Lower leg skin (tissue), 3 donors: ENCODE data around the gene RPN2.

Source experiments
- CTCF ChIP-seq, 3 donors: fragments of 450-650 bp; IDR thresholded peaks; one replicate each; pipeline ENCODE4 v1.5.1; 2016; ENCODE audit warnings: antibody characterized with exemption in 3 of 3, mild to moderate bottlenecking in 3 of 3, moderate library complexity in 2 of 3
- POLR2A ChIP-seq, 2 donors: fragments of 450-650 bp; IDR thresholded peaks; one replicate each; pipeline ENCODE4 v1.6.1; 2016 to 2017; ENCODE audit warnings: antibody characterized with exemption in 2 of 2, mild to moderate bottlenecking in 1 of 2, moderate library complexity in 1 of 2

GRCh38 chr20:37260923-37261322 lies 81.8 kb downstream of the RPN2 start:
- TF ChIP-seq CTCF (IDR thresholded peaks at IDR 0.05): no peak
- no peak for TF ChIP-seq POLR2A (IDR thresholded peaks at IDR 0.05)
